ENCODE data around the gene DRC3.

The DRC3 gene

GRCh38 chr17:18025945-18026776, 53.5 kb downstream of the DRC3 start:
- TF ChIP-seq JUND (IDR thresholded peaks at IDR 0.05; ENCODE audit: low read depth), result no peak
- no peak for DNase-seq (ENCODE audit: low read depth in 1 of 2, low spot score in 1 of 2)
- in situ Hi-C loops (cut with HindIII; ENCODE audit: low pct_unique_long_range_greater_than_20kb, low sequenced_read_pairs), result no loop called here

GRCh38 chr17:18027280-18027679, 54.6 kb downstream of the DRC3 start:
- DNase-seq (ENCODE audit: low read depth in 1 of 2, low spot score in 1 of 2), result no peak
- TF ChIP-seq JUND (IDR thresholded peaks at IDR 0.05; ENCODE audit: low read depth), result no peak
- in situ Hi-C loops (cut with HindIII; ENCODE audit: low pct_unique_long_range_greater_than_20kb, low sequenced_read_pairs), result no loop called here

GRCh38 chr17:18028114-18028951, 55.7 kb downstream of the DRC3 start:
- no peak for TF ChIP-seq JUND (IDR thresholded peaks at IDR 0.05; ENCODE audit: low read depth)
- DNase-seq (ENCODE audit: low read depth in 1 of 2, low spot score in 1 of 2), result no peak
- in situ Hi-C loops (cut with HindIII; ENCODE audit: low pct_unique_long_range_greater_than_20kb, low sequenced_read_pairs), result no loop called here

- no peak for TF ChIP-seq JUND (IDR thresholded peaks at IDR 0.05; ENCODE audit: low read depth)
- in situ Hi-C loops (cut with HindIII; ENCODE audit: low pct_unique_long_range_greater_than_20kb, low sequenced_read_pairs), result no loop called here
- DNase-seq (ENCODE audit: low read depth in 1 of 2, low spot score in 1 of 2), result no peak
These were observed 56.4 kb downstream of the DRC3 start for GRCh38 chr17:18028952-18029540.

GRCh38 chr17:18031955-18032354, 59.3 kb downstream of the DRC3 start:
- in situ Hi-C loops (cut with HindIII; ENCODE audit: low pct_unique_long_range_greater_than_20kb, low sequenced_read_pairs), result no loop called here
- no peak for DNase-seq (ENCODE audit: low read depth in 1 of 2, low spot score in 1 of 2)
- TF ChIP-seq JUND (IDR thresholded peaks at IDR 0.05; ENCODE audit: low read depth), result no peak

- in situ Hi-C loops (cut with HindIII; ENCODE audit: low pct_unique_long_range_greater_than_20kb, low sequenced_read_pairs), result no loop called here
- DNase-seq (ENCODE audit: low read depth in 1 of 2, low spot score in 1 of 2), result peak; percentile 44 to 84
- TF ChIP-seq JUND (IDR thresholded peaks at IDR 0.05; ENCODE audit: low read depth), result no peak
These were observed 60.9 kb downstream of the DRC3 start for GRCh38 chr17:18033442-18034099.

- no peak for TF ChIP-seq JUND (IDR thresholded peaks at IDR 0.05; ENCODE audit: low read depth)
- in situ Hi-C loops (cut with HindIII; ENCODE audit: low pct_unique_long_range_greater_than_20kb, low sequenced_read_pairs), result no loop called here
These were observed 63.0 kb downstream of the DRC3 start for GRCh38 chr17:18035704-18036103.

GRCh38 chr17:18037486-18037885, 64.8 kb downstream of the DRC3 start:
- in situ Hi-C loops (cut with HindIII; ENCODE audit: low pct_unique_long_range_greater_than_20kb, low sequenced_read_pairs), result no loop called here
- TF ChIP-seq JUND (IDR thresholded peaks at IDR 0.05; ENCODE audit: low read depth), result no peak
- DNase-seq (ENCODE audit: low read depth in 1 of 2, low spot score in 1 of 2), result no peak

More at GRCh38 chr17:18035704-18036103, 63.0 kb downstream of the DRC3 start:
- no peak for DNase-seq (ENCODE audit: low read depth in 1 of 2, low spot score in 1 of 2)

GRCh38 chr17:18038149-18038850, 65.6 kb downstream of the DRC3 start:
- no peak for TF ChIP-seq JUND (IDR thresholded peaks at IDR 0.05; ENCODE audit: low read depth)
- in situ Hi-C loops (cut with HindIII; ENCODE audit: low pct_unique_long_range_greater_than_20kb, low sequenced_read_pairs), result no loop called here
- no peak for DNase-seq (ENCODE audit: low read depth in 1 of 2, low spot score in 1 of 2)

- in situ Hi-C loops (cut with HindIII; ENCODE audit: low pct_unique_long_range_greater_than_20kb, low sequenced_read_pairs), result no loop called here
- peak; percentile 90 to 98 for DNase-seq (ENCODE audit: low read depth in 1 of 2, low spot score in 1 of 2)
- TF ChIP-seq JUND (IDR thresholded peaks at IDR 0.05; ENCODE audit: low read depth), result no peak
These were observed 66.3 kb downstream of the DRC3 start, which contains the start of the genes ATPAF2 and GID4 for GRCh38 chr17:18038861-18039534. Gene ATPAF2, minus strand, starts transcription at chr17:18039168. Its CDS starts 155 bp downstream, at chr17:18039013. Gene GID4, plus strand, starts transcription at chr17:18039408. Its CDS starts 57 bp downstream, at chr17:18039465.

Measured in T47D (cell line).